ENCODE data around the gene KIAA1210.

KIAA1210 gene

DNA sequence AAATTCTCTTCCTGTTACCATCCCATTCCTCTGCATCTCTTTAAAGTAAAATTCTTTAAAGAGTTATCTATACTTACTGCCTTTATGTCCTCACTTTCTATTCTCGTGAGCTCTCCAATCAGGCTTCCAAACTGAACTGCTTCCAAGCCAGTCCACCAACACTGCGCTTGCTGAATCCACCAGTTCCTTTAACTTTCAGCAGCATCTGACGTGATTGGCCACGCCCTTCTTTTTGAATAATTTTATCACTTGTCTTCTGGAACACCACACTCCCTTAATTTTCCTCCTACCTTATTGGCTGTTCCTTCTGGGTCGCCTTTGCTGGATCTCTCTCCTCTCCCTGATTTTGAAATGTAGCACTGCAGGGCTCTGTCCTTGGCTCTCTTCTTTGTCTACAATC, at the start of gene KIAA1210:
TSS of gene KIAA1210 (minus strand) at position 163 of the 400 bp plus-strand sequence. CDS start 4,170 bp downstream, outside the sequence.
- DNase-seq (ENCODE audit: low read depth): no peak

- DNase-seq (ENCODE audit: low read depth): no peak
These were observed 49.7 kb upstream of the KIAA1210 start for GRCh38 chrX:119177278-119177677.

DNA sequence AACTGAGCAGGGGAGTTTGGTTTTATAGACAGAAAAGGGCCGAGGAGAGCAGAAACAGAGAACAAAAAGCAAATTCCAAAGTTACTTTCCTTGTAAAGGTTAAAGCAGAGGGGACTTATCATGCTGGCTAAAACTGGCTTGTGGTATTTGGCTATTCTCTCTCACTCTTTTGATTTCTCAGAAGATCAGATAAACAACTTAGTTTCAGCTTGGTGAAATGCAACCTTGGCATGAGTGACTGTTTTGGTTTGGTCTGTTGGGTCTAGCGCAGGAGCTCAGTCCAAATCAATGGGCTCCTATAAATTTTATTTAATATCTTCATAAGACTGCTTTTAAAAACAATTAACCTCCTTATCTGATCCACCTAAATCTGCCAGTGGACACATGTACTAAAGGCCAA, 47.3 kb upstream of the KIAA1210 start:
- no peak for DNase-seq (ENCODE audit: low read depth)

GRCh38 chrX:119168104-119168503, 40.5 kb upstream of the KIAA1210 start:
- DNase-seq (ENCODE audit: low read depth): no peak

DNA sequence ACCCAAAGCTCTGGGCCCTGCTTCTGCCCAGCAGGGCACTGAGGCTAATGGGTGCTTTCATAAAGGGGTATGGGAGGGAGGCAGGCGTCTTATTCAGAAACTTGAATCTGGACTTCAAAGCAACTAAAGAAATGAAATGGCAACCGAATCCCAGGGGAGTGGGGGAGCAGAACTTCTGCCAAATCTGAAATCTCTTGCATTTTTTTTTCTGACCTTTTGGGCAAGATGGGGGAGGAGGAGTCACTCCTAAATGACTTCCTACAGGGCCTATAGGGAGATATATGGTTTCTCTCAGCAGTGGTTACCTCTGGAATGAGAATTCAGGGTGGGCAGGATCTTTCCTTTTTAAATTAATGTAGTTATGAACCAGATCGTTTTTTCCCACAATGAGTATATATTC, 30.6 kb upstream of the KIAA1210 start:
- DNase-seq (ENCODE audit: low read depth): no peak

DNA sequence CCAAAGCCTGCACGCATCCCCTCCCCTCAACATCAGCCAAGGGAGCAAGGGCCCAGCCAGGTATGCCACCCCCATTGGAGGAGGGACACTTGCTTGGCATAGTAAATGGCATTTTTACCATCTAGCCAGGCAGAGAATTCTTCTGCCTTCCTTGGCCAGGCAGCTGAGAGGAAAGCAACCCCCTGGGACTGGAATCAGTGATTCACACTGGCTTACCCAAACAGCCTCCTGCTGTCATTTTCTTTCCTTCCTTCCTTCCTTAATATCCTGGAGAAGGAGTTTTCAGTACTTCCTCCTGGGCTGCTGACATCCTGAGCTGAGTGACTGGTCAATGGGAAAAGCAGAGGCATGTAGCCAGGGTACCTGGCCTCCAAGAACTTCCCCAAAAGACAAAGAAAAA, 28.6 kb upstream of the KIAA1210 start:
- no peak for DNase-seq (ENCODE audit: low read depth)

DNA sequence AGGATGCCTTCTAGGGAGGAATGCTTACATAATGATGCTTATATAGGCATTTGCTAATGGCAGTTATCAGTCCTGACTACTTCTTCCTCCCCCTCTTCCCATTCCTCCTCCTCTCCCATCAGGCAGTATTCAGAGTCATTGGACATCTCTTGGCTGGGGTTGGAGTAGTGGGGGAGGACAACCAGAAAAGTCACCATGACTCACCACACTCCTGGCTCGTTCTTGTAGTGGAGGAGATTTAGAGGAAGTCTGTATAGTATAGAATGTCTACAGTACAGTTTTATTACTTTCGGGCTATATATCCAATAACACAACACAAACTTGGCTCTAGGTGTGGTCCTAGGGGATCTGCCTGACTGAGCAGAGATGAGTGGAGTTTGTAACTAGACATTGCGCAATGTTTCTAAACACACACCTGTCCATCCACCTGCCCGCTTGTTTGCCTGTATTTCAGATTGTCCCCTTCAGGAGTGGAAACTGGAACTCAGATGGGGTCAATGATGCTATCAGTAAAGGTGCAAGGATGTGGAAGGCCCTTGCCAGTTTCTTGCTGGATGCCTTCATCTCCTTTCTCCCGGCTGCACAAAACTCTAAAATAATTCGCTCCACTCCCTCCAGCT, 27.9 kb upstream of the KIAA1210 start:
- no peak for DNase-seq (ENCODE audit: low read depth)

DNA sequence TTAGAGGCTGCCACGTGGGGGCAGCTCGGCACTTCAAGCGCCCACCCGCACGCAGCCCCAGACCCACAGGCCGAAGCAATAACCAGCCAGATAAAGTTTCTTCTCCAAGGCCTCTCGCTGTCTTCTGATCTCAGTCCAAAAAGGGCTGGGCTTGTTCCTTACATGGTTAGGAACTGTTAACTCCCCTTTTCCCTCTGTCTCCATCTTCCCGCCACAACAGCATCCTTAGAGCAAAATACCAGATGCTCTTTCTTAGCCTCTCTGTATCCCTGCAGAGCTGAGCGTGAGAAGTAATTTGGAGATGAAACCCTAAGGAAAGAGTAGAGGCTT, 23.4 kb upstream of the KIAA1210 start:
- DNase-seq (ENCODE audit: low read depth): no peak

- DNase-seq (ENCODE audit: low read depth): no peak
These were observed 22.8 kb upstream of the KIAA1210 start for GRCh38 chrX:119150163-119151050.

DNA sequence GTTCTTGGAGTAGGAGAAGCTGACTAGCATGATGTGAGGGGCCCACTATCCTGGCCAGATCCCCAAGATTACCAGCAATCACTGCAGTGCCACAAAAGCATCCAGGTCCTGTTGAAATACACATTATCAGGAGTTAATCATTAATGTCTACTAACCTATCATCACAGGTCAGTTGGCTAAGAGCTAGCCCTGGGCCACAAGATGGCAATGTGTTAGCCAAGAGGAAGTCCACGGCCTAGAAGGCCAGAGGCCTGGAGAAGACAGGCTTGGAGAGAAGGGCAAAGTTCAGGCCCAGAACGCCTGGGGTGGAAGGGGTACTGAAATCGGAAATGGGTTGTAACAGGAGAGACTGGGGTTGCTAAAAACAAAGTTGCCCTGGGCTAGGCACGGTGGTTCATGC, 19.9 kb upstream of the KIAA1210 start:
- no peak for DNase-seq (ENCODE audit: low read depth)

DNA sequence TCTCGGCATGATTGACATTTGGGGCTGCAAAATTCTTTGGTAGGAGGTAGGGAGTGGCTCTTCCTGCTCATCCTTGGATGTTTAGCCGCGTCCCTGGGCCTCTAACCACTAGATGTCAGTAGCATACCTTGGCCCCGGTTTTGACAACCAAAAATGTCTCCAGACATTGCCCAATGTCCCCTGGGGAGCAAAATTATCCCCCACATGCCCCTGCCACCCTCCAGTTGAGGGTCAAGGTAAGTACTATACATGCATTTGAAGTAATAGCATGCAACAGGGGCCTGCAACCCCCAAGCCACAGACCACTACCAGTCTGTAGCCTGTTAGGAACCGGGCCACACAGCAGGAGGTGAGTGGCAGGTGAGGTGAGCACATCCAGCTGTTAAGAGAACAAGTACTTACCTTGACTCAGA, 17.6 kb upstream of the KIAA1210 start:
- no peak for DNase-seq (ENCODE audit: low read depth)

- DNase-seq (ENCODE audit: low read depth): no peak
These were observed 6.9 kb upstream of the KIAA1210 start for GRCh38 chrX:119134466-119134865.

- no peak for DNase-seq (ENCODE audit: low read depth)
These were observed 5.3 kb upstream of the KIAA1210 start for GRCh38 chrX:119132961-119133360.

DNA sequence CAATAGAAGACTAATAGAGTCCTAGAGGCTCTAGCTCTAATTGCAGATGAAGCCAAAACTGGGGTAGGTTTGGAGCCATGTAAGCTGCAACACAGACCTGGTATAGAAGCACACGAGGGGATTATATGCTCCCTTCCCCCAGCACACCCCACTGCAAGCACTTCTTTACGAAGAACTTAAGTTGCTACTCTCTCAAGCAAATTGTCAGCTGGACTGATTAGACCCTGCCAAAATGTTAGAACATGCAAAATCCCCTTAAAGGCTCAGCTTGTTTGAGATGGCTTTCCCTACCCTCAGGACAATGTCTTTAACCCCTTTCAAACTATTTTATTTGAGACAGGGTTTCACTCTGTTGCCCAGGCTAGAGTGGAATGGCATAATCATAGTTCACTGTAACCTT, 4.7 kb upstream of the KIAA1210 start:
- no peak for DNase-seq (ENCODE audit: low read depth)

DNA sequence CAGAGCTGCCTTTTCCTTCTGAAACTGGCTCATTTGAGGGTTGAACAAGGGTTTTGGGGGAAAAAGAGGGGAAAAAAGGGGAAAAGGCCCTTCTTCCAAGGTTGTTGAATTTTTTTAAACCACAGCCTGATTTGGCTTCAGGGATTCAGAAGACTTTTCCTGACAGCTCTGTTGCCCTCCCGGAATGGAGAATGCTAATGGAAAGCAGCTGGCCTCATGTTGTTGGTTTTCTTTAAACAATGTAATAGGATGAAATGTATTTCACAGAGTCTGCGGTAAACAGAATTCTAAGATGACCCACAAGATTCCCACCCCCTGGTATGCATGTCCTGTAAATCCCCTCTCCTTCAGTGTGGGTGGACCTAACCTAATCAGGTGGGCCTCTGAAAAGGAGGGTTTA, 3.3 kb upstream of the KIAA1210 start:
- DNase-seq (ENCODE audit: low read depth): no peak

DNA sequence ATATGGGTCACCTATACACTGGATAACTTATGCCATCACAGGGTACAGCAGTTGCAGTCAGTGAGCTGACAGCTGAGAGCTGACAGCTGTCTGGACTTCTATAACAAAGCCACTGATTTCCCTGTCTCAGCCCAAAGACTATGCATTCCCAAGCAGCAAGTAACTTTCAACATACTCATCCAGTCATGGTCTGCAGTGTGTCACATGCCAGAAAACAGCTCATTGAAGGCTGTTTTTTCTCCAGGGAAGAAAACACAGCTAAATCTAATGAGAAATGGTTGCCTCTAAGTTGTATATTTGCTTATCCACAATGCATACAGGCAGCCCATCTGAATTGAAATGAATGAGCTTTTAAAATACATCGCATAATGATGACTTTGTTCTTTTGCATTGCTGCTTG, 6.3 kb downstream of the KIAA1210 start:
- no peak for DNase-seq (ENCODE audit: low read depth)

GRCh38 chrX:119118780-119119395, 8.7 kb downstream of the KIAA1210 start:
- peak; percentile 7 for DNase-seq (ENCODE audit: low read depth)

- DNase-seq (ENCODE audit: low read depth): no peak
These were observed 20.4 kb downstream of the KIAA1210 start for GRCh38 chrX:119107206-119107605.

DNA sequence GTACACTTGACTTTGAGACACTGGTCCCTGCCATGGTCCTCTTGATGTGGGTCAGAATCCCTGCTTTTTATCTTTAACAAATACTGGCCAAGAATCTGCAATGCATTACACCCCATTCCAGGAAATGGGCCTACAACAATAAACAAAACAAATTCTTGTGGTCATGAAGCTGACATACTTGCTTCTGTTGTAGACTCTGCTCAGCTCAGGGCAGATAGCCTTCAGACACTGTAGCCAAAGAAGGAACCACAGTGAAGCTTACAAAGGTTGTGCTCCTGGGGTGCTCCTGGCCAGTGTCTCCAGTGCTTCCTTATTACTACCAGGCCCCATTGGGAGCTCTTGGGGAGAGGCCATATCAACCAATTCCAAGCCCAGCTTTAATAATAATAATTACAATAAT, 21.8 kb downstream of the KIAA1210 start:
- DNase-seq (ENCODE audit: low read depth): no peak

DNA sequence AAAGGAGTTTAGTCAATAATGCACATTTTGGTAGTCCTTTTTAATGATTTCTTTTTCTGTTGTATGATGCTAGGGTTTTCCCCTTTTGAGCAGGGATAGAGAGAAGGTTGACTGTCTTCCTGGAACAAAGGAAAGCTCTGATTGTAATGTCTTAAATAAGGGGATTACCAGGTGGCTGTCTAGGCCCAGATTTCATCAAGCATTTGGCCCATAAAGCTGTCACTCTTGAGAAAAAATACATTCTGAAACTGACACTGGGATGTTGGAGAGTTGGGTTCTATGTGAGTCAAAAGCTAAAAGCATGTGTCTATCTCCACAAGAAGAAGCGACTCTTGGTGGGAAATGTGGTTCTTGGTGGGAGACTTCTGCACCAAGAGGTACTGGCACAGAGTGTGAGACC, 26.4 kb downstream of the KIAA1210 start:
- DNase-seq (ENCODE audit: low read depth): no peak

DNA sequence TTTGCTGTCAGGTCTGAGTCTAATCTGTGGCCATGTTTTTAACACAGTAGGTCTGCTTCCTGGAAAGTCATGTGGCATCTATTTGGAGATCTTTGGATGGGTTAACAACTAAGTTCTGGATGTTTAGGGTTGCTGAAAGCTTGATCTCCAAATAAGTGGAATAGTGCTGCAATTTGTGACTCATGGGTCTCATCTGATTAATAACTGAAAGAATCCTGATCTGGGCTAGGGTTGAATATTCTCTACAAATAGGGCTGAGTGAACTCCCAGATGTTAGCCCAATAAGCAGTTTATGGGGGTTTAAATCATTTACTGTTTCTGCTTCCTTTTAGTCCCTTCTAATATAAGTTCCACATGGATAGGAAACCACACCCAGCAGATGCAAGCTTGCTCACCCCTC, 31.7 kb downstream of the KIAA1210 start:
- DNase-seq (ENCODE audit: low read depth): no peak

GRCh38 chrX:119094819-119095218, 32.8 kb downstream of the KIAA1210 start:
- no peak for DNase-seq (ENCODE audit: low read depth)

- DNase-seq (ENCODE audit: low read depth): no peak
These were observed 33.4 kb downstream of the KIAA1210 start for GRCh38 chrX:119093991-119094735.
